GM18867 (cell line): Measurements from ENCODE around the gene CSTPP1.
"Not testable (repeated sequence)": the region's sequence is repeated elsewhere in the genome, so short reads cannot be mapped to it uniquely, and the experiment has no call there.

Experiments used
- ATAC-seq: cut with Tn5 transposase; IDR thresholded peaks from one replicate; pipeline ENCODE4 v1.9.1; 2021; ENCODE audit warnings: mild to moderate bottlenecking, moderate library complexity; ENCODE audit not compliant: unreplicated experiment

Gene CSTPP1

DNA sequence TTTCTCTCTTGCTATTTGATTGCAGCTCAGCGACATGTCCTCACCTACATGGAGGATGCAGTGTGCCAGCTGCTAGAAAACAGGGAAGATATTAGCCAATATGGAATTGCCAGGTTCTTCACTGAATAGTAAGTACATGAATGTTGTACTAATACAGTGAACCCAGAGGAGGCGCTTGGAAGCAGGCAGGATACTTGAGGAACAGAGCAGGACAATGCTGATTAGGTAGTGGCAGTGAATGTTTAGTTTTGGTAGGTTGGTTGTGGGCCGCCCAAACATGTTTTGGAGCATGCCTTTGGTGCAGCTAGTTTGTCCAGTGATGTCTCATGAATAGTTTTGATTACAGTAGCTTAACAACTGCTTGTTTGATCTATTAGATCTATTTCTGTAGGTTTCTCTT, 50.6 kb downstream of the CSTPP1 start:
- no peak for ATAC-seq

DNA sequence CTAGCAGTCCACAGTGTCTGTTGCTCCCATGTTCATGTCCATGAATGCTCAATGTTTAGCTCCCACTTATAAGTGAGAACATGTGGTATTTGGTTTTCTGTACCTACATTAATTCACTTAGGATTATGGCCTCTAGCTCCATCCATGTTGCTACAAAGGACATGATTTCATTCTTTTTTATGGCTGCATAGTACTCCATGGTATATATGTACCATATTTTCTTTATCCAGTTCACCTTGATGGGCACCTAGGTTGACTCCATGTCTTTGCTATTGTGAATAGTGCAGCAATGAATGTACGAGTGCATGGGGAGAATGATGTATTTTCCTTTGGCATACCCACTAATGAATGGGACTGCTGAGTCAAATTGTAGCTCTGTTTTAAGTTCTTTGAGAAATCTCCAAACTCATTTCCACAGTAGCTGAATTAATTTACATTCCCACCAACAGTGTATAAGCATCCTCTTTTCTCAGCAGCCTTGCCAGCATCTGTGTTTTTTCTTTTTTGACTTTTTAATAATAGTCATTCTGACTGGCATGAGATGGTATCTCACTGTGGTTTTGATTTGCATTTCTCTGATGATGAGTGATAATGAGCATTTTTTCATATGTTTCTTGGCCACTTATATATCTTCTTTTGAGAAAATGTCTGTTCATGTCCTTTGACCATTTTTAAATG, 53.4 kb downstream of the CSTPP1 start:
- not testable (repeated sequence) for ATAC-seq

DNA sequence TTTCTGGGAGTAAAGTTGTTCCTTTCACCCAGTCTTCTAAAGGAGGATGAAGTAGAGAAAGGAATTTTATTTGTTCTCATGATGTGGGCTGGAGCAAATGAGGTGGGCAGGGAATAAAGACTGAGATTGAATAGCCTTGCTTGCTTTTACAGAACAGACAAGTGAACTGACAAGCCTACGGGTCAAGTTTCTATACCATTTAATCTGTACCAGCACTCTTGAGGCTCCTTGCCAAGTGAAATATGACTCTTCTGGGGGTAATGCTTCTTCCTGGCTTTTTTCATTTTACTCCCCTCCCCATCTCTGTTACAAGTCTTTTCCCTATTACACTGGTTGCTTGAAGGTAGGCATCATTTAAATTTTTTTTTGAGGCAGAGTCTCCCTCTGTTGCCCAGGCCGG, 54.8 kb downstream of the CSTPP1 start:
- no peak for ATAC-seq

DNA sequence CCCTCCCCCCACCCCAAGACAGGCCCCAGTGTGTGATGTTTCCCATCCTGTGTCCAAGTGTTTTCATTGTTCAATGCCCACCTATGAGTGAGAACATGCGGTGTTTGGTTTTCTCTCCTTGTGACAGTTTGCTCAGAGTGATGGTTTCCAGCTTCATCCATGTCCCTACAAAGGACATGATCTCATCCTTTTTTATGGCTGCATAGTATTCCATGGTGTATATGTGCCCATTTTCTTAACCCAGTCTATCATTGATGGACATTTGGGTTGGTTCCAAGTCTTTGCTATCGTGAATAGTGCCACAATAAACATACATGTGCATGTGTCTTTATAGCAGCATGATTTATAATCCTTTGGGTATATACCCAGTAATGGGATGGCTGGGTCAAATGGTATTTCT, 55.8 kb downstream of the CSTPP1 start:
- ATAC-seq, result not testable (repeated sequence)

DNA sequence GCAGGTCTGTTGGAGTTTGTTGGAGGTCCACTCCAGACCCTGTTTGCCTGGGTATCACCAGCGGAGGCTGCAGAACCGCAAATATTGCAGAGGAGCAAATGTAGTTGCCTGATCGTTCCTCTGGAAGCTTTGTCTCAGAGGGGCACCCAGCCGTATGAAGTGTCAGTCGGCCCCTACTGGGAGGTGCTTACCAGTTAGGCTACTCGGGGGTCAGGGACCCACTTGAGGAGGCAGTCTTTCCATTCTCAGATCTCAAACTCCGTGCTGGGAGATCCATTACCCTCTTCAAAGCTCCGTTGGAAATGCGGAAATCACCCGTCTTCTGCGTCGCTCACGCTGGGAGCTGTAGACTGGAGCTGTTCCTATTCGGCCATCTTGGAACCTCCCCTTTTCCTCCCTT, 61.2 kb downstream of the CSTPP1 start:
- ATAC-seq, result not testable (repeated sequence)

DNA sequence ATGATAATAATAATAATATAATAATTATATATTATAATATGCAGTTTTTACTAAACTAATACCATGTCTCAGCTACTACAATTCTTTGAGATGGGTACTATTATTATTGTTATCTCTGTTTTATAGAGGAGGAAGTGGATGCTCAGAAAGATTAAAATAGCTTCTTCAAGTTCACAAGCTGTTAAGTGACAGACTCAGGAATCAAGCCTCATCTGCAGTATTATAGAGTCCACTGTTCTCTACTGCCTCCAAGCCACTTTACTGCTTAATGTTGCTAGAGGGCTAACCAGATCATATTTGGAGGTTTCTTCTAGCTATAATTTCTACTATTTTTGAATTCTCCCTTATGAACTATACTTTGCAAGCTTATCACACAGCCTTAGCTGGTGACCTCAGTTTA, 62.7 kb downstream of the CSTPP1 start:
- no peak for ATAC-seq

DNA sequence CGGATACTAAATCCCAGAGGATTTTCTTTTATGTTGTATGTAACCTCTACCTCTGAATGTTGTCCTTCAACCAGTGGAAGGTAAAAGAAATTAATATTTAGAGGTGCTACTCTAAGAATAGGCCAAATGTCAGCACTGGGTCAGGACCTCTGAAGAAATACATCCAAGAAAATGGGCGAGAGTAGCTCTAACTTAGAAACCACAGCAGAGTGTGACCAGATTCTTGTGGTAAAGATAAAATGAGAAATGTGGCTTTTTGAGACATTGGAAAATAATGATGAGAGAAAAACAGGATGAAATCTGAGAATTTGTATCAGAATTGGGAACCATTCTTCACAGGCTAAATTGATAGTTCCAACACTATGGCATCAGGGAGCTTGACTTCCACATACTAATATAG, 63.5 kb downstream of the CSTPP1 start:
- ATAC-seq, result no peak

DNA sequence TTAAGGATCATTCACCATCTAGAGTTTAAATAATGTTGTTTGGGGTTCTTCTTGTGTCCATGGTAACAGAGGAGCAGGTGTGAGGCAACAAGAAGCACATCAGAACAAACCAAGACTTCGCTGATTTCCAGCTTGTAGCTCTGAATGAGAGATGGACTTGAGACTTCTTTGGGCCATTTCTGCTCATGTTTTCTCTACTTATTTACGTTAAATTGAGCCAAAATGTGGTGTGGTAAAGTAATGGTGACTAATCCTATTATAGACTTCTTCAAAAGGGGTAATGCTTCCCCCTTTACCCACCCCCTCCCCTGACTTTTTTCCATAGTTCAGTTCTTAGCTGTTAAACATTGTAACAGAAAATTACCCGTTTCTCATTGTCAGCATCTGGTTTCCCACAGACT, 65.2 kb downstream of the CSTPP1 start:
- ATAC-seq, result no peak

DNA sequence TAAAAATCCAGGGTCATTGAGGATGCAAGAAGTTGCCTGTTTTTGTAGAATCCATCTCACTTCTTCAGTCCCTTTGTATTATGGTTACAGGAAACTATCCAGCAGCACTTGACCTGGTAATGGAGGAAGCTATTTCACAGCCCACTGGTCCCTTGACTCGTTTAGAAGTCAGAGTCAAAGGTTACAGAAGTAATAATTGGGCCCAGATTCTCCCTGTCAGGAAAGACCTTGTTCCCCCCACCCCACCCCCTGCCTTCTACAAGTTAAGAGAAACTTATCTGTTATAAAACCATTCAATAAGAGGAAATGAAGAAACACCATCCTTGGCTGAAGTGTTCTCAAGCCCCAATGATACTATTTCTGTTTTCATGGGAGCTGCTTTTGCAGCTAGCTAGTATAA, 65.8 kb downstream of the CSTPP1 start:
- no peak for ATAC-seq

DNA sequence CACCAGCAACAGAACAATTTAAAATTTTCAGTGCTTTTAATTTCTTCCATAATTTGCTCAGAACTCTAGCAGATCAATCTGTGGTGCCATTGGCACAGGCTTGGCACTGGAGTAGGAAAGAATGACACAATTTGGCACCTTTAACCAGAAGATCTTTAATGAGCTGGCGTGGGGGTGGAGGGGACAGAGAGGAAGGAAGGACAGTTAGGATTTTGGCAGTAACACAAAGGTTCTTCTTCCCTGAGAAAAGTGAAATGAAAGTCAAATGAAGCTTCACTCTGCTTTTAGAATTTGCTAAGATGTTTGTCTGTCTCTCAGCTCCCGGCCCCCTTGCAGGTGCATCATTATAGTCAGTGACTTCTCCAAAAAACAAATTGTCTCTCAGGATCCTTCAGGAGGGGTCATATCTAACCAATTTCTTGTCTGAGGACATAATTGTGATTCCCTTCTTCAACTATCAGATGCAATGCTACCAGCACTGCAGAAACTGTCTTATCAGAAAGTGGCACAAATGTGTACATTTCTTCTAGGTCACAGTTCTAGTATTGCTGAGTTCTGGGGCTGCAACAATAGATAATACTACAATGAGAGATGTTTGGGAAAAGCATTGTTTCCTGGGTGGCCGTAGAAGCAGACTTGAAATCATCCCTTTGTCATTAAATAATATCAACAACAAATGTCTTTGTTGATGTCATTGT, 66.8 kb downstream of the CSTPP1 start:
- ATAC-seq, result no peak

DNA sequence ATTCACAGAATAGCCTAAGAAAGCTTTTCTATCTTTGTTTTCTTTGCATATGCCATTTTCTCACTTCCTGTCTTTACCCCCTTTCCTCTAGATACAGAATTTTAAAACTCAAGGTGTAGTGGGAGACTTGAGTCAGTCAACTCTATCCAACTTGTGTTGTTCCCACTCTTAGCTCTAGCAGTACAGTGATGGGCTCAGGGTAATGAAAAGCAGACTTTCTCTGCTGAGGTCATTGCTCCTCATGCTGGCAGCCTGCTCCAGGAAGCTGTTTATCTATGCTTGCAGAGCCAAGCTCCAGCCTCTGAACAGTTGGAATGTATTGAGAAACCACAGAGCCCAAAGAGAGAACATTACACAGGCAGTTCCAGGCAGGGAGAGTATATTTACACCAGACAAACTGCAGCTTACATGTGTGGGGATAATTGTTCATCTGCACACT, 68.1 kb downstream of the CSTPP1 start:
- ATAC-seq, result no peak

DNA sequence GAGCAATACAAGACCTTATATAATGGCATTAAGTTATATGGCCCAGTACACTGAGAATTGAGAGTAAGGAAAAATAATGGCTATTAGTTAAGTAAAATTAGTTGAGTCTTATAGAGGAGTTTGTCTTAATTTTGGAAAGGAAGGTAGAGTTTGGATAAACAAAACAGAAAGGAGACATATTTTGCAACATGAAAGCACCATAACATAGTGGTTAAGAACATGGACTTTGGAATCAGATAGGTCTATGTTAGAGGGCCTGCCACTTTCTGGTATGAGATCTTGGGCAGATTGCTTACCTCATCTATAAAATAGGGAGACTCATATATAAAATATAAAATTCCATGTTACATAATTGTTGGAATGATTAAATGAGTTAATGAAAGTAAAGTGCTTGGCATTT, 68.9 kb downstream of the CSTPP1 start:
- no peak for ATAC-seq

DNA sequence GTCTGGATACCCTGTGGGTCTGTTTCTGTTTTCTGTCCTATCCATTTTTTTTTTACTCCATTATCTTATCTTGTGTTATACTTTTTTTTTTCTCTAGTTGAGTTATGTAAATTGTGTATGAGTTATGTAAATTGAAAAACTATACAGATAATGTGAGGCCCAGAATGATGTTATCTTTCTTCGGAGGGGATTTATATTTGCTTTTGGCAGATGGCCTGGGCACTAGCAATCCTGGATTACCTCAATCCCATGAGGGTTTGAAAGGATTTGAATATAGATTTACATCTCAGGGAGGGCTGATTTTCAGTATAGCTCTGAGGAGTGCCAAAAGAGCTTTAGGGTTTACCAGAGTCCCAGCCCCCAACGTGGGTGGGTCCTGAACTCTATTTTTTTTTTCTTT, 71.0 kb downstream of the CSTPP1 start:
- ATAC-seq, result no peak

DNA sequence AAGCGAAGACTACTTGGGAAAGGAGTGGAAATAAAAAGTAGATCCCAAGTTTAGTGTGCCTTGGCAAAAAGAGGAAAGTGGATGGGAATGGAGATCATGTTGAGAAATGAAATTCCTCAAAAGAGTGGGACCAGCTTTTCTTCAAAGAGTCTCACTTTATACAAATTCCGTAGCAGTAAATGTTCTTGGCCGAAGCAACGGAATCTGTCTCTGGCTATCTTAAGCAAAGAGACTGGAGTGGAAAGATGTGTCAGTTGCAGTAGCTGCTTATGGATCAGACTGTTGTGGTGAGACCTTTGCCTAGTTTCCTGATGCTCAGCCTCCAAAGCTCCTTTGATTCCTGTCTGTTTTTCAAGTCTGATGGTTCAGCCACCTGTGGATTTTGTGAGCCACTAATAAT, 73.6 kb downstream of the CSTPP1 start:
- ATAC-seq, result no peak

DNA sequence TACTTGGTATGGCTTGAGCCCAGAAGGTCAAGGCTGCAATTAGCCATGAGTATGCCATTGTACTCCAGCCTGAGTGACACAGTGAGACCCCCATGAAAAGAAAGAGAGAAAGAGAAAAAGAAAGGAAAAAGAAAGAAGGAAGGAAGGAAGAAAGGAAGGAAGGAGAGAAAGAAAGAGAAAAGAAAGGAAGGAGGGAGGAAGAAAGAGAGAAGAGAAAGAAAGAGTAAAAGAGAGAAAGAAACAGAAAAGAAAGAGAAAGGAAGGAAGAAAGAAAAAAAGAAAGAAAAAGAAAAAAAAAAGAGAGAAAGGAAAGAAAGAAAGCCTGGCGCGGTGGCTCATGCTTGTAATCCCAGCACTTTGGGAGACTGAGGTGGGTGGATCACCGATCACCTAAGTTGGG, 77.5 kb downstream of the CSTPP1 start:
- no peak for ATAC-seq

DNA sequence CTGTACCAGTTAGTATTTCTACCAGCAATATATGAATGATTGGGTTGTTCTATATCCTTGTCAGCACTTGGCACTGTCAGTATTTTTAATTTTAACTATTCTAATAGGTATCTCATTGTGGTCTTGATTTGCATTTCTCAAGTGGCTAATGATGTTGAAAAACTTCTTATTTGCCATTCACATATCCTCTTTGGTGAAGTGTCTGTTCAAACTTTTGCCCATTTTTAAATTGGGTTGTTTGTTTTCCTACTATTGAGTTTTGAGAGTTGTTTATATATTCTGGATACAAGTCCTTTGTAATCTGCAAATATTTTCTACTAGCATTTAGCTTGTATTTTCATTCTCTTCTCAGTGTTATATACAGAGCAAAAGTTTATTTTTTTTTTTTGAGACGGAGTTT, 82.1 kb downstream of the CSTPP1 start:
- ATAC-seq, result no peak

DNA sequence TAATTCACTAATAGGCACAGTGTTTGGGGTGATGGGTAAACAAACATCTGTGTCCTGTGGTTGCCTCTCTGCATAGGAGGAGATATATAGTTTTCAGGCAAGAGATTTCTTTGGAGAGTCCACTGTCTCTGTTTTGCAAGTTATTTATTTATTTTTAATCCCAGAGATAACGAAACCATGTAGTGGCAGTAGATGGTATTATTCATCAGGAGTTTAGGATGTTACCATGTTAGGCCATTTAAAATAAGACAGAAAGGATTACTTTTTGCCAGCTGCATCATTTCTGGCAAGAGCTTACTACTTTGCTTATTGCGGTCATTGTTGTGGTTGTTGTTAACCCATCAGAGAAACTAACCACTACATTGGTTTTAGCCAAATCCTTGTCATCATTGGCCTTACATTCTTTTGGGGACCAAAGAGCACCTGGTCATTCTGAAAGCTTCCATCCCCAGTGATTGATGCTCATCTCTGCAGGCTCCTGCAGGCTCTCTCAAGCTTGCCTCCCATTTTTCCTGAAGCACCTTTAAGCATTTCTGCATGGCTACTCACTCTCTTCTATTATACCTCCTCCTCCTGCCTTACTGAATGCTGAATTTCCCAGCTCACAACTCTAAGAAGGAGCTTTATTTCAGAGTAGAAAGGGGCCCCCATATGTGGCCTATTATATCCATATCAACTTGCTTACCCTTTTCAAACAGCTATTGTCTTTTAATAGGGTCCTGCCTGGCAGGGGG, 84.4 kb downstream of the CSTPP1 start:
- no peak for ATAC-seq

DNA sequence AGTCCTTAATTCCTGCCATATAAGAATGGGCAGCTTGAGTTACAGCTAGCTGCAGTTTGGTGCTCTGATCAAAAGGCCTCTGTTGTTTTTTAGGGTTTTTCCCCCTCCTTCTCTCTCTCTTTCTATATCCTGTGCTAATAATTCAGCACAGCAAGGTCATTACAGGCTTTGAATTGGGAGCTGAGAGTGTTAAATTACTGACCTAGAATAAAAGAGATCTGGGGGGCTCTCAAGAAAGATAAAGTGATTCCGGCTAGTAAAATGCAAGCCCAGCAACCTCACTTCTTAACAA, 84.9 kb downstream of the CSTPP1 start:
- ATAC-seq, result no peak

DNA sequence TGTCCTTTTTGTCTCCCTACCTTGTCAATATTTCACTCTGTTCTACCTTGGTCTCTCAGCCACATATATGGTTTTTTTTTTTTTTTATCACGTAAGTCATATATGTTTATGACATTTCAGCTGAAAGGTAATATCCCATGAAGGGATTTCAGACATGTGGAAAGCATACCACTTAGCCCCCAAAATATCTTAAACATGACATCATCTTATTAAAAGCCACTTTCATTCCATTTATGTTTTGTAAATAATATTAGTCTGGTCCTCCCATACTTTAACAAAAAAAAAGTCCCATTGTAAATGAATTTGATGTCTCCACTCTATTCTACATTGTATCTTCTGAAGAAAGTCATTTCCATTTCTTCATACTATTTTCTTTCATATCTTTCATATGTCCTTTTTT, 85.4 kb downstream of the CSTPP1 start:
- no peak for ATAC-seq

DNA sequence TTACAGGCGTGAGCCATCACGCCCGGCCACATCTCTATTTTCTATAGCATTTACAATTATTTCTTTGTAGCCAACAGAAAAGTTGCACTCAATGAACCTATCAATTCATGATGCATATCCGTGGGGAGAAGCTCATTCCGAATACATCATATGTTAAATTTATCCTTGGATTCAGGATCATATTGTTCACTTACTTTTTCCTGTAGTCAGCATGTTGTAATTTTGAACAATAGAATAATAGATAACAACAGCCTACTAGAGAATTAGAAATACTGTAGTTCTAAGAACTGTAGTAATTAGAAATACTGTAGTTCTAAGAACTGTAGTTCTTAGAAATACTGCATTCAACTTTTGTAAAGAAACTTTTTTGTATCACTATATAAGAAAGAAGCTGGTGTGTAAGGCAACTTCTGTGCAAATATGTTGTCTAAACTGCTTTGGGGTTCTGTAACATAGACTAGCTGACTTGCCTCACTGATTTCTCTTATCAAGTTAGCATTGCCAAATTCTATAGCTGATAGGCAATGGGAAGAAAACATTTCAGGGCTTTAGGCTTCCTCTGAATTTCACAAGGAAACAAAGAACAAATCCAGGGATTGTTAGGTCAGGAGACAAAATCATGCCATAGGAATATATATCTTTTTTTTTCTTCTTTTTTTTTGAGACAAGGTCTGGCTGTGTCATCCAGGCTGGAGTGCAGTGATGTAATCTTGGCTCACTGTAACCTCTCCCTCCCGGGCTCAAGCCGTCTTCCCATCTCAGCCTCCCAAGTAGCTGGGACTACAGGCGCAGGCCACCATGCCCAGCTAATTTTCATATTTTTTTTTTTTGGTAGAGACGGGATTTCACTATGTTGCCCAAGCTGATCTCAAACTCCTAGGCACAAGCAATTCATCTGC, 91.9 kb downstream of the CSTPP1 start:
- no peak for ATAC-seq

DNA sequence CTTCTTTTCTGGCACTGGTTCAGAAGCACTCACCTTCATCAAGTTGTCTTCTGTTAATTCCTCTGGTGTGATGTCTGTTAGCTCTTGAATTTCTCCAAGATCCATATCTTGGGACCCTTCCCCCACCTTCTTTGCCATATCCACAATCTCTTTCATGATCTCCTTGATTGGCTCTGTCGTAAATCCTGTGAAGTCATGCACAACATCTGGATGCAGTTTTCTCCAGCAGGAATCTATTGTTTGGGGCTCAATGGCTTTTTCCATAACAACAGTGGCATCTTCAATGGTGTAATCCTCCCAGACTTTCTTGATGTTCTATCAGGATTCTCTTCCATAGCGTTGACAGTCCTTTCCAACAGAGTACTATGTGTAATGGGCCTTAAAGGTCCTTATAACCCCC, 96.9 kb downstream of the CSTPP1 start:
- ATAC-seq, result no peak
